SU-DHL-6 (cell line): ENCODE data around the gene HSD17B12.

Experiments
- EZH2phosphoT487 ChIP-seq: fragments of 200-600 bp; sonication (generic), shearing (Covaris generic); conservative IDR thresholded peaks from 2 replicates; pipeline ENCODE4 v1.6.1; 2018; ENCODE audit warnings: mild to moderate bottlenecking, antibody characterized with exemption, low read length, moderate library complexity, mixed read lengths
- TF ChIP-seq, protein P1 (sequence below): fragments of 200-600 bp; sonication (generic); IDR thresholded peaks from one replicate; pipeline ENCODE4 v1.5.1; 2017; ENCODE audit warnings: antibody characterized with exemption, mild to moderate bottlenecking, low read length, moderate library complexity; ENCODE audit not compliant: insufficient read depth, poor library complexity, severe bottlenecking

DNA sequence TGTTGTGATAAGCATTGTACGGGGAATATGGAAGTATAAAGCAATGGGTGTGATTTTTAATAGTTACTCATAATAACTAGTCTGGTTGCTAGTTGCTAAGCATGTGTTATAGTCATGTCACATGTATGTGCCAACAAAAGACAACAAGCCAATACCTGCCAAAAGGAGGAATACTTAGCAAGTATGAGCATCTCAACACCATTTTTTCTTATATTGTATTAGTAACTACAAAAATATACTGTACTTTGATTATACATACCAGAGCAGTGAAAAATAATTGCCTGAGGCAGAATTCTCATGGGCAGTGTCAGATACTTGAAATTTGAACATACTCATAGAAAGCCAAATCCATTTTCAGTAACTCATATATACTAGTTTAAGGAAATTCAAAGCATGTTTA, 137.7 kb downstream of the HSD17B12 start:
- TF ChIP-seq, protein P1, sequence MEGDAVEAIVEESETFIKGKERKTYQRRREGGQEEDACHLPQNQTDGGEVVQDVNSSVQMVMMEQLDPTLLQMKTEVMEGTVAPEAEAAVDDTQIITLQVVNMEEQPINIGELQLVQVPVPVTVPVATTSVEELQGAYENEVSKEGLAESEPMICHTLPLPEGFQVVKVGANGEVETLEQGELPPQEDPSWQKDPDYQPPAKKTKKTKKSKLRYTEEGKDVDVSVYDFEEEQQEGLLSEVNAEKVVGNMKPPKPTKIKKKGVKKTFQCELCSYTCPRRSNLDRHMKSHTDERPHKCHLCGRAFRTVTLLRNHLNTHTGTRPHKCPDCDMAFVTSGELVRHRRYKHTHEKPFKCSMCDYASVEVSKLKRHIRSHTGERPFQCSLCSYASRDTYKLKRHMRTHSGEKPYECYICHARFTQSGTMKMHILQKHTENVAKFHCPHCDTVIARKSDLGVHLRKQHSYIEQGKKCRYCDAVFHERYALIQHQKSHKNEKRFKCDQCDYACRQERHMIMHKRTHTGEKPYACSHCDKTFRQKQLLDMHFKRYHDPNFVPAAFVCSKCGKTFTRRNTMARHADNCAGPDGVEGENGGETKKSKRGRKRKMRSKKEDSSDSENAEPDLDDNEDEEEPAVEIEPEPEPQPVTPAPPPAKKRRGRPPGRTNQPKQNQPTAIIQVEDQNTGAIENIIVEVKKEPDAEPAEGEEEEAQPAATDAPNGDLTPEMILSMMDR, result no peak
- TF ChIP-seq EZH2phosphoT487, result no peak
